DMS53 treated with DMSO at 0.1 percent for 48 hours (cell line): Measurements from ENCODE around the gene RHCG.

Source experiments
- DNase-seq: peaks from one replicate; lab custom pipeline; 2025; ENCODE audit not compliant: unreplicated experiment; lab: John Stamatoyannopoulos, UW

Gene RHCG

GRCh38 chr15:89446255-89446891 lies 50.0 kb downstream of the RHCG start:
- no peak for DNase-seq

- no peak for DNase-seq
Measured at GRCh38 chr15:89445518-89445917, 50.9 kb downstream of the RHCG start.

GRCh38 chr15:89444241-89445225 lies 51.9 kb downstream of the RHCG start:
- DNase-seq: no peak

- no peak for DNase-seq
Measured at GRCh38 chr15:89443581-89443980, 52.8 kb downstream of the RHCG start.

GRCh38 chr15:89442671-89443307 lies 53.6 kb downstream of the RHCG start:
- DNase-seq: peak; percentile 8

GRCh38 chr15:89442155-89442554 lies 54.2 kb downstream of the RHCG start:
- DNase-seq: no peak

- no peak for DNase-seq
Measured at GRCh38 chr15:89441295-89441812, 55.0 kb downstream of the RHCG start.

GRCh38 chr15:89439764-89440163 lies 56.6 kb downstream of the RHCG start:
- DNase-seq: no peak

GRCh38 chr15:89436560-89437311 lies 59.6 kb downstream of the RHCG start:
- no peak for DNase-seq

- no peak for DNase-seq
Measured at GRCh38 chr15:89435362-89435761, 61.0 kb downstream of the RHCG start.

GRCh38 chr15:89433686-89434085 lies 62.7 kb downstream of the RHCG start:
- DNase-seq: no peak

GRCh38 chr15:89430530-89431341 lies 65.6 kb downstream of the RHCG start:
- peak; percentile 37 for DNase-seq

GRCh38 chr15:89429986-89430385 lies 66.4 kb downstream of the RHCG start:
- DNase-seq: no peak

- no peak for DNase-seq
Measured at GRCh38 chr15:89429023-89429422, 67.4 kb downstream of the RHCG start.

GRCh38 chr15:89428246-89428645 lies 68.1 kb downstream of the RHCG start:
- DNase-seq: no peak

GRCh38 chr15:89426500-89426899 lies 69.9 kb downstream of the RHCG start:
- DNase-seq: no peak

GRCh38 chr15:89423981-89424380 lies 72.4 kb downstream of the RHCG start:
- no peak for DNase-seq
